Activated naive CD4-positive, alpha-beta T cell treated with anti-CD3 and anti-CD28 coated beads, Interleukin-2, amount 50 U/mL, for 72 hours (primary cell): ENCODE data around the gene ZNF280A. TPM values are rescaled to one million over a fixed set of nuclear protein-coding genes. Genes with fewer than 3 reads are reported as not detected.
"Not testable (repeated sequence)": the region's sequence is repeated elsewhere in the genome, so short reads cannot be mapped to it uniquely, and the experiment has no call there.

Source experiments
- ATAC-seq, 2 donors: fragments of 150-1000 bp; cut with Tn5 transposase; 2 replicates each; pipeline ENCODE4 v1.10.0; 2021; ENCODE audit warnings: mild to moderate bottlenecking in 2 of 2, moderate library complexity in 2 of 2
- DNase-seq, 2 donors: peaks; one replicate each; pipeline ENCODE4 v3.0.0; 2021 to 2022; ENCODE audit warnings: low spot score in 2 of 2
- H3K27ac Mint-ChIP-seq, 2 donors: one replicate each; pipeline ENCODE4 v1.8.0; 2022; ENCODE audit warnings: mild to moderate bottlenecking in 2 of 2, mixed read lengths in 2 of 2
- H3K36me3 Mint-ChIP-seq, 2 donors: one replicate each; pipeline ENCODE4 v1.8.0; 2022; ENCODE audit warnings: mixed read lengths in 2 of 2
- H3K9me3 Mint-ChIP-seq, 2 donors: one replicate each; pipeline ENCODE4 v1.8.0; 2022; ENCODE audit warnings: mixed read lengths in 2 of 2
- total RNA-seq, 2 donors: library from RNA; stranded (reverse); gene quantifications; one replicate each; pipeline ENCODE4 v1.2.3, GENCODE V29; 2022

ZNF280A gene
- total RNA-seq, 2 donors from 2014 or later = not detected

GRCh38 chr22:22548317-22548716, 28.2 kb upstream of the ZNF280A start:
- Mint-ChIP-seq H3K36me3 (no peaks in the 10 kb centered on the region), H3K9me3 (no peaks in the 10 kb centered on the region), H3K27ac (no peak overlapping the region)
- ATAC-seq = no peak
- DNase-seq = no peak

- Mint-ChIP-seq H3K27ac (no peak overlapping the region), H3K36me3 (no peaks in the 10 kb centered on the region)
Measured at GRCh38 chr22:22547692-22548300, 27.7 kb upstream of the ZNF280A start.

GRCh38 chr22:22547226-22547625, 27.2 kb upstream of the ZNF280A start:
- ATAC-seq (no peak), DNase-seq (no peak)
- Mint-ChIP-seq H3K27ac (no peak overlapping the region), H3K9me3 (no peaks in the 10 kb centered on the region), H3K36me3 (no peaks in the 10 kb centered on the region)

More at GRCh38 chr22:22547692-22548300, 27.7 kb upstream of the ZNF280A start:
- DNase-seq (no peak), ATAC-seq (no peak)
- no peaks in the 10 kb centered on the region for H3K9me3 Mint-ChIP-seq

GRCh38 chr22:22546490-22546889, 26.4 kb upstream of the ZNF280A start:
- no peak overlapping the region for H3K27ac Mint-ChIP-seq
- DNase-seq = no peak
- ATAC-seq = no peak

GRCh38 chr22:22545084-22545483, 25.0 kb upstream of the ZNF280A start:
- ATAC-seq (no peak), DNase-seq (no peak)
- Mint-ChIP-seq H3K9me3 (no peaks in the 10 kb centered on the region), H3K36me3 (no peaks in the 10 kb centered on the region), H3K27ac (no peak overlapping the region)

More at GRCh38 chr22:22546490-22546889, 26.4 kb upstream of the ZNF280A start:
- no peaks in the 10 kb centered on the region for H3K36me3 Mint-ChIP-seq
- no peaks in the 10 kb centered on the region for H3K9me3 Mint-ChIP-seq

GRCh38 chr22:22538226-22538989, 18.3 kb upstream of the ZNF280A start:
- Mint-ChIP-seq H3K36me3 (no peaks in the 10 kb centered on the region), H3K27ac (no peak overlapping the region), H3K9me3 (no peaks in the 10 kb centered on the region)
- DNase-seq = no peak
- no peak for ATAC-seq

- Mint-ChIP-seq H3K9me3 (no peaks in the 10 kb centered on the region), H3K36me3 (no peaks in the 10 kb centered on the region), H3K27ac (no peak overlapping the region)
- DNase-seq = no peak
- ATAC-seq = no peak
Measured at GRCh38 chr22:22536916-22537315, 16.8 kb upstream of the ZNF280A start.

GRCh38 chr22:22536515-22536914, 16.4 kb upstream of the ZNF280A start:
- no peak for DNase-seq
- ATAC-seq = no peak
- Mint-ChIP-seq H3K9me3 (no peaks in the 10 kb centered on the region), H3K36me3 (no peaks in the 10 kb centered on the region), H3K27ac (no peak overlapping the region)

- DNase-seq = no peak
- no peak overlapping the region for H3K27ac Mint-ChIP-seq
- ATAC-seq = no peak
- H3K36me3 Mint-ChIP-seq = no peaks in the 10 kb centered on the region
- H3K9me3 Mint-ChIP-seq = no peaks in the 10 kb centered on the region
Measured at GRCh38 chr22:22535662-22536061, 15.6 kb upstream of the ZNF280A start.

- Mint-ChIP-seq H3K27ac (no peak overlapping the region), H3K36me3 (no peaks in the 10 kb centered on the region), H3K9me3 (no peaks in the 10 kb centered on the region)
- DNase-seq (no peak), ATAC-seq (no peak)
Measured at GRCh38 chr22:22534604-22535415, 14.7 kb upstream of the ZNF280A start.

GRCh38 chr22:22533863-22534262, 13.8 kb upstream of the ZNF280A start:
- ATAC-seq (no peak), DNase-seq (no peak)
- Mint-ChIP-seq H3K9me3 (no peaks in the 10 kb centered on the region), H3K36me3 (no peaks in the 10 kb centered on the region), H3K27ac (no peak overlapping the region)

GRCh38 chr22:22533417-22533816, 13.3 kb upstream of the ZNF280A start:
- DNase-seq (no peak), ATAC-seq (no peak)
- Mint-ChIP-seq H3K27ac (no peak overlapping the region), H3K9me3 (no peaks in the 10 kb centered on the region), H3K36me3 (no peaks in the 10 kb centered on the region)

- H3K27ac Mint-ChIP-seq, H3K9me3 Mint-ChIP-seq, H3K36me3 Mint-ChIP-seq, DNase-seq, ATAC-seq: not testable (repeated sequence)
Measured at GRCh38 chr22:22532547-22533071, 12.5 kb upstream of the ZNF280A start.

- no peak for DNase-seq
- no peaks in the 10 kb centered on the region for H3K36me3 Mint-ChIP-seq
- ATAC-seq = no peak
- H3K27ac Mint-ChIP-seq = no peak overlapping the region
- no peaks in the 10 kb centered on the region for H3K9me3 Mint-ChIP-seq
Measured at GRCh38 chr22:22531770-22532546, 11.9 kb upstream of the ZNF280A start.

- ATAC-seq = no peak
- H3K9me3 Mint-ChIP-seq = no peaks in the 10 kb centered on the region
- DNase-seq = no peak
- no peak overlapping the region for H3K27ac Mint-ChIP-seq
- no peaks in the 10 kb centered on the region for H3K36me3 Mint-ChIP-seq
Measured at GRCh38 chr22:22528780-22529179, 8.7 kb upstream of the ZNF280A start.

GRCh38 chr22:22527312-22527711, 7.2 kb upstream of the ZNF280A start:
- ATAC-seq (peak in 1 of 2 donors; percentile 43), DNase-seq (no peak)
- no peaks in the 10 kb centered on the region for H3K36me3 Mint-ChIP-seq
- H3K27ac Mint-ChIP-seq = no peak overlapping the region
- H3K9me3 Mint-ChIP-seq = no peaks in the 10 kb centered on the region
